Ishikawa (cell line): ENCODE results near the gene GLP2R.

Experiments
- CREB1 ChIP-seq: IDR thresholded peaks from 2 replicates; pipeline ENCODE4 v1.6.1; 2012; ENCODE audit warnings: low read depth
- EP300 ChIP-seq: IDR thresholded peaks from 2 replicates; pipeline ENCODE4 v1.6.1; 2012; ENCODE audit warnings: borderline replicate concordance
- MAX ChIP-seq: IDR thresholded peaks from 2 replicates; pipeline ENCODE4 v1.6.1; 2012
- NFIC ChIP-seq: IDR thresholded peaks from 2 replicates; pipeline ENCODE4 v1.6.1; 2012
- RAD21 ChIP-seq: IDR thresholded peaks from 2 replicates; pipeline ENCODE4 v1.6.1; 2012; ENCODE audit warnings: low read depth
- REST ChIP-seq: IDR thresholded peaks from 2 replicates; pipeline ENCODE4 v1.6.1; 2012; ENCODE audit warnings: low read depth, mild to moderate bottlenecking
- TAF1 ChIP-seq: IDR thresholded peaks from 2 replicates; pipeline ENCODE4 v1.6.1; 2012; ENCODE audit warnings: low read depth, mild to moderate bottlenecking
- TCF12 ChIP-seq: IDR thresholded peaks from 2 replicates; pipeline ENCODE4 v1.6.1; 2012; ENCODE audit warnings: low read depth
- YY1 ChIP-seq: IDR thresholded peaks from 2 replicates; pipeline ENCODE4 v1.6.1; 2012; ENCODE audit warnings: low read depth
- TF ChIP-seq, protein P1 (sequence below): IDR thresholded peaks from 2 replicates; pipeline ENCODE4 v1.6.1; 2012

GRCh38 chr17:9918804-9919352, 93.2 kb downstream of the GLP2R start:
- no peak for TF ChIP-seq REST
- no peak for TF ChIP-seq RAD21
- no peak for TF ChIP-seq EP300
- TF ChIP-seq MAX: no peak
- no peak for TF ChIP-seq YY1
- no peak for TF ChIP-seq CREB1
- TF ChIP-seq TCF12: no peak
- no peak for TF ChIP-seq TAF1
- TF ChIP-seq NFIC: no peak
- TF ChIP-seq, protein P1, sequence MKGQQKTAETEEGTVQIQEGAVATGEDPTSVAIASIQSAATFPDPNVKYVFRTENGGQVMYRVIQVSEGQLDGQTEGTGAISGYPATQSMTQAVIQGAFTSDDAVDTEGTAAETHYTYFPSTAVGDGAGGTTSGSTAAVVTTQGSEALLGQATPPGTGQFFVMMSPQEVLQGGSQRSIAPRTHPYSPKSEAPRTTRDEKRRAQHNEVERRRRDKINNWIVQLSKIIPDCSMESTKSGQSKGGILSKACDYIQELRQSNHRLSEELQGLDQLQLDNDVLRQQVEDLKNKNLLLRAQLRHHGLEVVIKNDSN: no peak
